Gastrocnemius medialis (tissue), 4 donors: ENCODE measurements around the gene MSI2. TPM values are rescaled to one million over a fixed set of nuclear protein-coding genes. Genes with fewer than 3 reads are reported as not detected.

Source experiments
- ATAC-seq, 2 donors: fragments of 150-250 bp; one replicate each; pipeline ENCODE4 v1.9.1; 2016
- DNase-seq, 2 donors: peaks; one replicate each; pipeline ENCODE4 v3.0.0-alpha.2; 2019
- H3K27ac ChIP-seq, 4 donors: fragments of 200-600 bp; sonication (generic); 1 replicate in 1 of 4; 2 replicates in 3 of 4; pipeline ENCODE4 v1.5.1; 2016 to 2018; ENCODE audit warnings: mild to moderate bottlenecking in 2 of 4, moderate library complexity in 1 of 4
- H3K27me3 ChIP-seq, 3 donors: fragments of 200-600 bp; sonication (generic) in 2 of 3; 1 replicate in 1 of 3; 2 replicates in 2 of 3; pipeline versions ENCODE4 v1.5.1 to v1.6.0; 2016 to 2019; ENCODE audit warnings: mild to moderate bottlenecking in 1 of 3, moderate library complexity in 1 of 3
- H3K36me3 ChIP-seq, 2 donors: fragments of 200-600 bp; sonication (generic) in 1 of 2; one replicate each; pipeline ENCODE4 v1.5.1; 2017 to 2018
- H3K4me1 ChIP-seq, 2 donors: fragments of 200-600 bp; sonication (generic) in 1 of 2; one replicate each; pipeline ENCODE4 v1.5.1; 2016 to 2017; ENCODE audit warnings: mild to moderate bottlenecking in 2 of 2
- H3K4me3 ChIP-seq, 4 donors: fragments of 200-600 bp; sonication (generic) in 3 of 4; 1 replicate in 1 of 4; 2 replicates in 3 of 4; pipeline ENCODE4 v1.5.1; 2016 to 2019; ENCODE audit warnings: mild to moderate bottlenecking in 2 of 4
- H3K9me3 ChIP-seq, 3 donors: fragments of 200-600 bp; sonication (generic) in 2 of 3; 1 replicate in 1 of 3; 2 replicates in 2 of 3; pipeline ENCODE4 v1.5.1; 2016 to 2019
- CTCF ChIP-seq, 5 experiments: fragments of 450-650 bp in 3 of 5; fragments of 200-600 bp in 2 of 5; sonication (generic) in 2 of 5; IDR thresholded peaks in 4 of 5; conservative IDR thresholded peaks in 1 of 5; 1 replicate in 4 of 5; 2 replicates in 1 of 5; pipeline ENCODE4 v1.5.1; 2016 to 2019; ENCODE audit warnings: antibody characterized with exemption in 5 of 5, mild to moderate bottlenecking in 3 of 5, moderate library complexity in 3 of 5
- POLR2A ChIP-seq, 2 donors: fragments of 450-650 bp; IDR thresholded peaks; one replicate each; pipeline ENCODE4 v1.6.1; 2017; ENCODE audit warnings: antibody characterized with exemption in 2 of 2, mild to moderate bottlenecking in 2 of 2, moderate library complexity in 2 of 2
- in situ Hi-C, 4 donors: fragments of 200-750 bp; cut with MboI; loops; one replicate each; pipeline versions ENCODE4 v1.15.0 to v1.8.0; 2017; ENCODE audit warnings: low sequenced_read_pairs in 4 of 4
- intact Hi-C: fragments of 100-400 bp; cut with DNase I; formaldehyde crosslinking; loops from one replicate; pipeline ENCODE4 v1.15.1; 2023; ENCODE audit warnings: low total_unique reads
- total RNA-seq, 4 donors: library from RNA; depleted of rRNA; stranded (reverse); fragments of >200 nt; gene quantifications; one replicate each; pipeline versions ENCODE4 v1.1.0 to v1.2.3, GENCODE V29; 2016

MSI2 gene
- total RNA-seq, 4 donors from 2014 or later: 33.1 to 66.2 (median 48.5) TPM

DNA sequence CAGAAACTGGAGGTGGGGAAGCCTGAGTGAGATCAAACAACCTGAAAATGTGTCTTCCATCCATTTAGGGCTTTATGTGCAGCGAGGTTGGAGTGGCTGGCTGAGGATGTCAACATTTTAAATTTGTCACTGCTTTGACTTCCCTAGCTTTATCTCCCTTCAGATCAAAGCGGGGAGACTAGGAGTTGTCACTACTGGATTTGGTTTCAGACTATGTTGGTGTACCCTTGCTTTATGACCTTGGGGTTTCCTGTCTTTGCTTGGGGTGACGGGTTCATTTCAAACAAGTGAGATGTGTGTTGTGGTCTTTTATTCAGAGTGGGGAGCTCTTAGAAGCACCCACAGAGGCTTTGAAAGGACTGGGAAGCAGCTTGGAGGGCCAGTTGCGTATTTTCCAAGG is 25.6 kb downstream of the MSI2 start:
- DNase-seq (no peak), ATAC-seq (peak in 1 of 2 donors; percentile 11)

GRCh38 chr17:57282296-57282695 is 26.0 kb downstream of the MSI2 start:
- ATAC-seq (peak; percentile 87 to 96), DNase-seq (peak; percentile 43 to 57)
- no peaks in the 10 kb centered on the region for H3K27me3 ChIP-seq
- TF ChIP-seq CTCF (IDR thresholded peaks at IDR 0.05 in 4 of 5, conservative IDR thresholded peaks at IDR 0.05 in 1 of 5) (peak in 2 of 5 experiments; percentile 24 to 30), POLR2A (IDR thresholded peaks at IDR 0.05) (peak in 1 of 2 donors; percentile 29)
- in situ Hi-C loops (no loop called here), intact Hi-C loops (loop anchor here (2.0 to 10.0 kb wide), 3 partner anchors 25 to 293 kb away; partner anchors contain the start of gene MSI2)
- H3K36me3 ChIP-seq: no peaks in the 10 kb centered on the region
- no peaks in the 10 kb centered on the region for H3K9me3 ChIP-seq
- no peak overlapping the region for H3K4me3 ChIP-seq
- H3K27ac ChIP-seq: peak overlapping the region; percentile 85 to 92 (median 88)
- peaks cover 67 to 76% of the 10 kb centered on the region in 2 donors for H3K4me1 ChIP-seq

More for the DNA sequence above, 25.6 kb downstream of the MSI2 start:
- no peak for TF ChIP-seq CTCF (IDR thresholded peaks at IDR 0.05 in 4 of 5, conservative IDR thresholded peaks at IDR 0.05 in 1 of 5)
- no peak for TF ChIP-seq POLR2A (IDR thresholded peaks at IDR 0.05)
- Histone ChIP-seq H3K27ac (peak overlapping the region; percentile 85 to 92 (median 88)), H3K9me3 (no peaks in the 10 kb centered on the region), H3K36me3 (no peaks in the 10 kb centered on the region), H3K27me3 (no peaks in the 10 kb centered on the region), H3K4me3 (no peak overlapping the region), H3K4me1 (peaks cover 64 to 73% of the 10 kb centered on the region in 2 donors)
- in situ Hi-C loops (no loop called here), intact Hi-C loops (loop anchor here (2.0 to 10.0 kb wide), 3 partner anchors 25 to 293 kb away; partner anchors contain the start of gene MSI2)

- Histone ChIP-seq H3K4me3 (no peak overlapping the region), H3K4me1 (peaks cover 78 to 86% of the 10 kb centered on the region in 2 donors), H3K36me3 (no peaks in the 10 kb centered on the region), H3K27me3 (no peaks in the 10 kb centered on the region), H3K27ac (peak overlapping the region; percentile 85 to 92 (median 88)), H3K9me3 (no peaks in the 10 kb centered on the region)
- no peak for TF ChIP-seq POLR2A (IDR thresholded peaks at IDR 0.05)
- TF ChIP-seq CTCF (IDR thresholded peaks at IDR 0.05 in 4 of 5, conservative IDR thresholded peaks at IDR 0.05 in 1 of 5): no peak
- ATAC-seq: no peak
- intact Hi-C loops (loop anchor here (2.0 to 10.0 kb wide), 3 partner anchors 27 to 291 kb away; partner anchors contain the start of gene MSI2), in situ Hi-C loops (no loop called here)
- no peak for DNase-seq
Measured at GRCh38 chr17:57283203-57283971, 27.1 kb downstream of the MSI2 start.

DNA sequence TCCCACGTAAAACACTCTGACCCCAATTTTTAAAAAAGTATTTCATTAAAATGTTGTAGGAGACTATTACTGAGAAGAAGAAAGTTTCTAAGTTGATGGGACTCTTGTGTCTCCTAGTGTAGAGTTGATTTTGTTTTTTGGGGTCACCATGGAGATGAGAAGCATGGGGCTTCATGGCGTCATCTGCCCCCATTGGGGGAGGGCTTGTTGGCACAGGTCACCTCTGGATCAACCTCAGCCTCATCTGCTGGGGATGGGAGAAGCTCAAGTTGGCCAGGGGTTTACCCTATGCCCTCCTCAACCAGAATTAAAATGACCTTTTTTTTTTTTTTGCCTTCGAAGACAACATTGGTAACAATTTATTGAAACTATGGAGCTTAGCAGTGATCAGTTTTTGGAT is 28.3 kb downstream of the MSI2 start:
- intact Hi-C loops: loop anchor here (5.0 to 10.0 kb wide), 2 partner anchors 42 to 290 kb away; no protein-coding TSS in a partner anchor

More for the DNA sequence above, 28.3 kb downstream of the MSI2 start:
- DNase-seq (no peak), ATAC-seq (no peak)
- peaks cover 81 to 86% of the 10 kb centered on the region in 2 donors for H3K4me1 ChIP-seq
- H3K27ac ChIP-seq: peak overlapping the region; percentile 85 to 92 (median 88)
- in situ Hi-C loops: no loop called here
- no peaks in the 10 kb centered on the region for H3K9me3 ChIP-seq
- no peak overlapping the region for H3K4me3 ChIP-seq
- H3K27me3 ChIP-seq: no peaks in the 10 kb centered on the region
- no peaks in the 10 kb centered on the region for H3K36me3 ChIP-seq
- TF ChIP-seq CTCF (IDR thresholded peaks at IDR 0.05 in 4 of 5, conservative IDR thresholded peaks at IDR 0.05 in 1 of 5) (no peak), POLR2A (IDR thresholded peaks at IDR 0.05) (no peak)
